Stimulated activated CD4-positive, alpha-beta T cell treated with anti-CD3 and anti-CD28 coated beads, Interleukin-4, amount 100 ng/mL, for 1 hour (primary cell): ENCODE results near the gene CERS1.
A peak's percentile ranks its signal among the peaks of the same experiment; 100 is the strongest.

Source experiments
- DNase-seq: peaks from one replicate; pipeline ENCODE4 v3.0.0-alpha.2; 2020

CERS1 gene, protein sequence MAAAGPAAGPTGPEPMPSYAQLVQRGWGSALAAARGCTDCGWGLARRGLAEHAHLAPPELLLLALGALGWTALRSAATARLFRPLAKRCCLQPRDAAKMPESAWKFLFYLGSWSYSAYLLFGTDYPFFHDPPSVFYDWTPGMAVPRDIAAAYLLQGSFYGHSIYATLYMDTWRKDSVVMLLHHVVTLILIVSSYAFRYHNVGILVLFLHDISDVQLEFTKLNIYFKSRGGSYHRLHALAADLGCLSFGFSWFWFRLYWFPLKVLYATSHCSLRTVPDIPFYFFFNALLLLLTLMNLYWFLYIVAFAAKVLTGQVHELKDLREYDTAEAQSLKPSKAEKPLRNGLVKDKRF

GRCh38 chr19:18895824-18896341 is at the start of gene CERS1:
TSS of gene CERS1 (minus strand) at chr19:18896158. CDS start at chr19:18896072, 86 bp downstream.
- DNase-seq: no peak

DNA sequence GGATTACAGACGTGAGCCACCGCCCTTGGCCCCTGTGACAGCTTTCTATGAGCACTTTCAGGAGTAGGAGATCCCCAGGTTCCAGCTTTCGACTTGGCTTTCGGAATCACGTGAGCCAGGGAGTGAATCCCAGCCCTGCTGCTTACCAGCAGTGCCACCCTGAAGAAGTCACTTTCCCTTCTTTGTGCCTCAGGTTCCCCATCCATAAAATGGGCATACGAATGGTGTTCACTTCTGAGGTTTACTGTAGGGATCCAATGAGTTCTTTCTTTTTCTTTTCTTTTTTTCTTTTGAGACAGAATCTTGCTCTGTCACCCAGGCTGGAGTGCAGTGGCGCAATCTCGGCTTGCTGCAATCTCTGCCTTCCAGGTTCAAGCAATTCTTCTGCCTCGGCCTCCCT is 49.3 kb upstream of the CERS1 start:
- no peak for DNase-seq

DNA sequence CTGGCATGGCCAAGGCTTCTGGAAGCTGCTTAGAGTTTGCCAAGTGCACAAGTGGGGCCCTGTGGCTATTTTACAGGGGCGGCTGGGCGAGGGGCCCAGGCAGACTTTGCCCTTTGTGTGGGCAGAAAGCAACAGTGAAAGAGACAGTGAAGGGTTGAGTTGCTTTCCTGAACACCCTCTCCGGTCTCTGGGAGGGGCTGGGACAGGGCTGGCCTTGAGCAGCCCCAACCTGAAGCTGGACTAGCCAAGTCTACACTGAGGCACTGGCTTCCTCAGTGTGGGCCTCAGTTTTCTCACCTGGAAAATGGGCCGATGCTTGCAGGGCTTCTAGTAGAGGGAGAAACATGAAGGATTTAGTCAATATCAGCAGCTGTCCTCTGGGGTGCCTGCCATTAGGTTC is 47.5 kb upstream of the CERS1 start:
- DNase-seq: no peak

DNA sequence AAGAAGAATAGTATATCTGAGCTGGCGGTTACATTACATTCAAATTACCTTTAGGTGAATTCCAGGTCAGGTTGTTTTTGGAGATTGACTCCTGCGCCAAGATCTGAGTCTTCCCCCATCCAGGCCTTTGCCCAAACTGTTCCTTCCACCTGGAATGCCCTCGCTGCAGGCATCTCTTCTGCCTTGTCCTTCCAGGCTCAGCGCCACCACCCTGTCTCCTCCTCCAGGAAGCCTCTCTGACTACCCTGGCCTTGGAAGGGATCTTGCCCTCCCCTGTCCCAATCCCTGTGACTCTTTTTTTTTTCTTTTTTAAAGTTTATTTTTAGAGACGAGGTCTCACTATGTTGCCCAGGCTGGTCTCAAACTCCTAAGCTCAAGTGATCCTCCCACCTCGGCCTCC is 46.7 kb upstream of the CERS1 start:
- no peak for DNase-seq

DNA sequence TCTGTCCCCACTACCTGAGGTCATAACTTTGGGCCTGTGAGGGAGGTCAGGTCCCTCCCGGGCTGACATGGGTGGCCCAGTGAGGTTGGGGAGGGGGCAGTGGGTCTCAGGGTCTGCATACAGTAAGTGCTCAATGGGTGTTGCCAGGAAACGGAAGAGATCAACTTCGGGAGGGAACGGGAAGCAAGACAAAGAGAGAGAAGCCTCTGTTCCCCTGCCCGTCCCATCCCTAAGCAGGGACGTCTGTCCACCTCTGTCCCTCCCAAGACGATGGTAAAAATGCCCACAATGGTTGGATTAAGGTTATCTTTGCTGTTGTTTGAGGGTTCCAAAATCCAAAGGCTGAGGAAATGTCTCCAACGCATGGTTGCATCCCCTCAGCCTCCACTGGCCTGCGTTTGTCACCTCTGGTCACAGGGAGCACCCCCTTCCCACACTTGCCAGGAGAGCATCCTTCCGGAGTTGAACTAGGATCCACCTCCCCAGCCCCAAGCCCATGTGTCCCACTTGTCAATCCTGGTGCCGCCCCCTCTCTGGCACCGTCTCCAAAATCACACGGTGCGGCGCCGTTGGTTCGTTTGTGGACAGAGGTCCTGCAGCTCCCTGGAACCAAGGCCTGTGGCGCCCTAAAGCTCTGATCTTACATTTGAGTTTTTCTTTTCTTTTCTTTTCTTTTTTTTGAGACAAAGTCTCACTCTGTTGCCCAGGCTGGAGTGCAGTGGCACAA is 45.8 kb upstream of the CERS1 start:
- no peak for DNase-seq

- DNase-seq: peak; percentile 83
Observed at GRCh38 chr19:18940769-18941627, 45.0 kb upstream of the CERS1 start, which contains the start of gene HOMER3. TSS of gene HOMER3 (minus strand) at chr19:18941217. CDS start at chr19:18938982, 2,235 bp downstream.

GRCh38 chr19:18939922-18940768 is 44.2 kb upstream of the CERS1 start:
- no peak for DNase-seq

- no peak for DNase-seq
Observed at GRCh38 chr19:18939163-18939562, 43.2 kb upstream of the CERS1 start.

- no peak for DNase-seq
Observed at GRCh38 chr19:18933297-18933696, 37.3 kb upstream of the CERS1 start.

GRCh38 chr19:18932216-18932841 is 36.4 kb upstream of the CERS1 start:
- DNase-seq: peak; percentile 89

DNA sequence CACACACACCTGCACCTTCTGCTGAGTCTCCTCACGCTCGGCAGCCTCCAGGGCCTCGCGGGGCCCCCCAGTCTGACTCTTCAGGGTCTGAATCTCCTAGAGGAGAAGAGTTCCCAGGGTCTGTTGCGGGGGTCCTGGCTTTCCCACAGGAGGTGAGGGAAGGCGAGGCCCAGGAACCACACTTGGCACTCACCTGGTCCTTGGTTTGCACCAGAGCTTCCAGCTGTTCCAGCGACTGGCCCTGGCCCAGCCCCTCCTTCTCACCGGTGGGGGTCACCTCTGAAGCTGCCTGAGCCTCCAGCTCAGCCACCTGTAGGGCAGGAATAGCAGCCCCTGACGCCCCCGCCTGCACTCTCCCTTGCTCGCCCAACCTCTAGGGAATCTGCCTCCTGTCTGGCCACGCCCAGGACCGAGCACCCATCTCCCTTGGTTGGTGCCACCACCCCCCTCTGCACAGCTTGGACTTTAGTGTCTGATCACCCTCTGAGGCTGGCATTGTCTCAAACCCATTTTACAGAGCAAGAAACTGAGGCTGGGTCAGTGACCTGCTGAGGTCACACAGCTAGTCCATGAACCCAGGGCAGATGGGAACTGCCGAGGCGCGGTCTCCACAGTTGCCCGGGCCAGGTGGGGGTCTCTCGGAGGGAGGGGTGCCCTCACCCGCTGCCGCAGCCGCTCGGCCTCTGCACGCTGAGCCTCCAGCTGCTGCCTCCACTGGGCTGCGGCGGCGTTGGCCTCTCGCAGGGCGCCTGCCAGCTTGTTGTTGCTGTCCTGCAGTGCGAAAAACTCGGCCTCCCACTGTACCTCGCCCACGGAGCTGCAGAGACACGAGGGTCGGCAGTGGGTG is 35.6 kb upstream of the CERS1 start:
- no peak for DNase-seq

- DNase-seq: no peak
Observed at GRCh38 chr19:18929311-18929710, 33.4 kb upstream of the CERS1 start.

- DNase-seq: no peak
Observed at GRCh38 chr19:18928018-18928805, 32.3 kb upstream of the CERS1 start.

GRCh38 chr19:18924684-18925213 is 28.8 kb upstream of the CERS1 start:
- DNase-seq: no peak

GRCh38 chr19:18922228-18922985 is 26.4 kb upstream of the CERS1 start:
- DNase-seq: no peak

DNA sequence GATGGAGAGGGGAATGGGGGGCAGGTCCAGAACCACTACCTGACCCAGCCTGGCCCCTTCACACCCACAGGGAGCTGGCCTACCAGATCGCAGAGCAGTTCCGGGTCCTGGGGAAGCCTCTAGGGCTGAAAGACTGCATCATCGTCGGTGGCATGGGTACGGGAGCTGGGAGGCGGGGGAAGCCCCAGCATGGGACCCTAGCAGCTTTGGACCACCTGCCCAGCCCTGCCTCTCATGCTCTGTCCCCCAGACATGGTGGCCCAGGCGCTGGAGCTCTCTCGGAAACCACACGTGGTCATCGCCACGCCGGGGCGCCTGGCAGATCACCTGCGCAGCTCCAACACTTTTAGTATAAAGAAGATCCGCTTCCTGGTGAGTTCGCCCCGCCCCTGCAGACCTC is 25.6 kb upstream of the CERS1 start:
- DNase-seq: no peak

- DNase-seq: no peak
Observed at GRCh38 chr19:18920400-18920799, 24.4 kb upstream of the CERS1 start.

DNA sequence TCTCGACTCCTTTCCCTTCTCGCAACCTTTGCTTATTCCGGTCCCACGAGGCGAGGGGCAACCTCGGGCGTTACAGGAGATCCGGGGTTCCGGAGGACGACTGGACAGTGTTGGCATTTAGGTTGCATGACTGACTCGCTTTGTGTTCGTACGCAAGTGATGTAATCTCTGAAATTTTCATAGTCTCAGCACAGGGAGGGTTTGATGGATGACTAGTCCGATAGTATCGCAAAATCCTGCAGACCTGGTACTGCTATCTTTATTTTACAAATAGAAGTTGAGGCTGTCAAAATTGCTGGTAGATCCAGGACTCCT is 23.9 kb upstream of the CERS1 start:
- DNase-seq: no peak
